ENCODE data around the gene XRCC2.

The XRCC2 gene

GRCh38 chr7:152615031-152615741 lies 60.8 kb downstream of the XRCC2 start:
- peak; percentile 2 for DNase-seq (ENCODE audit: low read depth)

DNA sequence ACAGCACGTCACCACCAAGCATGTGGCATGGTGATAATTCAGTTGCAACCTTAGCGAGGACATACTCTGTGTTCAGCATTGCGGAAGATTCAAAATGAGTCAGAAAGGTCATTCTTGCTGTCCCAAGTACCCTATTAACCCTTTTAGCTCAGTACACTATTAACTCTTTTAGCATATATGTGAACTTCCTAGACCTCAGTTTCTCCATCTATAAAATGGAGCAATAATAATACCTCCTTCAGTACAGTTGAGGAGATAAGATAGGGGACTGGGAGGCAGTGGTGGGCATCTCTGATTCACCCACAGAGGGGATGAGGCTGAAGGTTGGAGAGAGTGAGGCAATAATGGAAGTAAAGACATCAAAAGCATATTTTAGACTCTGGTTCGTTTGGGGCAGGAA lies 67.3 kb downstream of the XRCC2 start:
- no peak for DNase-seq (ENCODE audit: low read depth)

GRCh38 chr7:152608208-152608607 lies 67.7 kb downstream of the XRCC2 start:
- DNase-seq (ENCODE audit: low read depth), result no peak

DNA sequence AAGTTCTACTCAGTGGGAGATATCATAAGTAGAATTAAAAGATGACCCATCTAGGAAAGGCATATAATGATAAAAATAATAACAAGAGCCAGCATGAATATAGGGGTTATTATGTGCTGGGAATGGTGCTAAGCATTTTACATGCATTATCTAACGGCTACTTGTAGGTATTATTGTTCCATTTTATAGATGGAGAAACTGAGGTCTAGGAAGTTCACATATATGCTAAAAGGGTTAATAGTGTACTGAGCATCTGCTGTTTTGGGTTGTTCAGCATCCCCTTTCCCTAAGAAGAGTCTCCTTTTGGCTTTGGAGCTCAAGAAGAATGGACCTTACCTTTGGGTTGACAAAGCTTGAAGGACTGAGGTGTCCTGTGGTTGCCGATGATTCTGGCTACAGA lies 68.9 kb downstream of the XRCC2 start:
- DNase-seq (ENCODE audit: low read depth), result no peak

GRCh38 chr7:152602962-152603361 lies 73.0 kb downstream of the XRCC2 start:
- no peak for DNase-seq (ENCODE audit: low read depth)

DNA sequence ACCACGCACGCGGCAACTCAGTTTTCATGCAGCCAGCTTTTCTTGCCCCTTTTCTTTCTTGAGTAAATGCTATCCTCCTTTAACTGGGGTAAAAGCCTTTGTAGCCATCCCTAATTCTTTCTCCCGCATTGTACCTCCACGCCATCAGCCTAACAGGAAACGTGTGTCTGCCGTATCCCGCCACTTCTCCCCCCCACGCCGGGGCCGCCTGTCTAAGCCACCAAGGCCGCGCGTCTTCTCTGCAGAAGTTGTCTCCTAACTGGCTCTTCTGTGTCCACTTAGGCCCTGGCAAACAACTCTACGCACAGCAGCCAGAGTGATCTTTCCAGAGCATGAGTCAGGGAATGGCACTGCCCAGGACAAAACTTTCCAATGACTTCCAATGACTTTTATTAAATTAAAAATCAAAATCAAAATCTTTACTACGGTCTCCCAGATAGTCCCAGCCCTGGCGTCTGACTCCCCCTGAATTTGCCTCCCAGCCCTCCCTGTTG lies 74.6 kb downstream of the XRCC2 start:
- DNase-seq (ENCODE audit: low read depth), result no peak

GRCh38 chr7:152600266-152600665 lies 75.7 kb downstream of the XRCC2 start:
- DNase-seq (ENCODE audit: low read depth), result no peak

DNA sequence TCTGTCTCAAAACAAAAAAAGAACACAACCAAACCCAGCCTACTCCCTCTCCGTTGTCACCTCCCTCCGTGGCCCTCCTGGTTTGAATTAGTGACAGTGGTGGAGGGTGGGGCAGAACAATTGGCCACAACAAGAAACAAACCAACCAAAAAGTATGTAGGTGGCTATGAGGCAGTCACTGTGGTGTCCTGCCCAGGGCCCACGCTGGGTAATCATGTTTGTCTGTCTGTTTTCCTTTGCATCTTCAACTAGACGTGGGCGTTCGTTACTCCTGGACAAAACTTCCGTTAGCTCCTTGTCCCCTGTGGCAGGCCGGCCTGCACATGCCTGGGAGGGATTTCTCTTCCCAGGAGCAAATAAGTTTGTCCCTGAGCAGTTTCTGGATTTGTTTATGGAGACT lies 78.4 kb downstream of the XRCC2 start:
- no peak for DNase-seq (ENCODE audit: low read depth)

GRCh38 chr7:152596824-152597223 lies 79.1 kb downstream of the XRCC2 start:
- no peak for DNase-seq (ENCODE audit: low read depth)
